GM18508 (cell line): Measurements from ENCODE around the gene RSPO4.

Experiments
- ATAC-seq: cut with Tn5 transposase; IDR thresholded peaks from one replicate; pipeline ENCODE4 v1.9.1; 2021; ENCODE audit warnings: moderate number of reproducible peaks; ENCODE audit not compliant: insufficient read depth, unreplicated experiment

The RSPO4 gene

DNA sequence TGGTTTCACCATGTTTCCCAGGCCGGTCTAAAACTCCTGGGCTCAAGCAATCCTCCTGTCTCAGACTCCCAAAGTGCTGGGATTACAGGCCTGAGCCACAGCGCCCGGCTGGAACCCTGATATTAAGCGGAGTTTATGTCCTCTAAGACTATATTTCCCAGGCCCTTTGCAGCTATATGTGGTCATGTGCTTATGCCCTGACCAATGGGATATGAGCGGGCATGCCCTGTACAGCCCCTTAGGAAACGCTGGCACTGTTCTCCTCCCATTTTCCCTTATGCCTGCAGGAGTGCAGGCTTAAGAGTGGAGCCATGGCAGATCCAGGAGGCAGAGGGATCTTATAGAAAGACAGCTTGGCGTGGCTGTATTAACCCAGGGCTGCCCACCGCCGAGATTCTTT lies 29.9 kb downstream of the RSPO4 start:
- no peak for ATAC-seq

DNA sequence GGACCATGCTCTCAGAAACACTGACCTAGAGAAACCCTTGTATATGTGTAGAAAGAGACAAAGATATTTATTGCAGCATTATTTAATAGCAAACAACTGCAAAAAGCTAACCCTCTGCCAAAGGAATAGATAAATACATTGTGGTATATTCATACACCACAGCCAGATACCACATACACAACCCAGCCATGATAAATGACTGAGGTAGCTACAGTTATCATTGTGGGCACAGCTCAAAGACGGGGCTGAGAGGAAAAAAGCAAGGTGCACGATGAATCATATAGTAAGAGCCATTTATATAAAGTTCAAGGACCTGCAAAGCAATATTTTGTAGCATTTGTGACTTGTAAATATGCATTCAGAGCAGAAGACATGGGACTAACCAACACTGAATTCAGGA lies 30.8 kb downstream of the RSPO4 start:
- no peak for ATAC-seq

DNA sequence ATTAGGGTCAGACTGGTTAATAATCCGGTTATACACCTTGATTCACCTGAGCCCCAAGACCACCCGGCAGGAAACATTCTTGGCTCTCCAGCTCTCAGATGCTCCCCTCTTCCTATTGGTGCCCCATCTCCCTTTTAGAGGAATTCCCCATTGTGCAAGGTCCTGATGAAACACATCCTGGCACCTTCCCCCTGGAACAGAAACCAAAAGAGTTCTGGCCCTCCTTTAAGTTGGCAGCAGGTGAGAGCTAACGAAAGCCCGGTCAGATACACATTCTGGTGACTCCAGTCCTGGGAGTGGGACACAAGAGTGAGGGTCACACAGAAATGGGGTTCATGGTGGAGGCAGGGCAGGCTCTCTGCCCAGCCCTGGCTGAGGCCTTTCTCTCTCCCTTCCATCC lies 32.2 kb downstream of the RSPO4 start:
- no peak for ATAC-seq

DNA sequence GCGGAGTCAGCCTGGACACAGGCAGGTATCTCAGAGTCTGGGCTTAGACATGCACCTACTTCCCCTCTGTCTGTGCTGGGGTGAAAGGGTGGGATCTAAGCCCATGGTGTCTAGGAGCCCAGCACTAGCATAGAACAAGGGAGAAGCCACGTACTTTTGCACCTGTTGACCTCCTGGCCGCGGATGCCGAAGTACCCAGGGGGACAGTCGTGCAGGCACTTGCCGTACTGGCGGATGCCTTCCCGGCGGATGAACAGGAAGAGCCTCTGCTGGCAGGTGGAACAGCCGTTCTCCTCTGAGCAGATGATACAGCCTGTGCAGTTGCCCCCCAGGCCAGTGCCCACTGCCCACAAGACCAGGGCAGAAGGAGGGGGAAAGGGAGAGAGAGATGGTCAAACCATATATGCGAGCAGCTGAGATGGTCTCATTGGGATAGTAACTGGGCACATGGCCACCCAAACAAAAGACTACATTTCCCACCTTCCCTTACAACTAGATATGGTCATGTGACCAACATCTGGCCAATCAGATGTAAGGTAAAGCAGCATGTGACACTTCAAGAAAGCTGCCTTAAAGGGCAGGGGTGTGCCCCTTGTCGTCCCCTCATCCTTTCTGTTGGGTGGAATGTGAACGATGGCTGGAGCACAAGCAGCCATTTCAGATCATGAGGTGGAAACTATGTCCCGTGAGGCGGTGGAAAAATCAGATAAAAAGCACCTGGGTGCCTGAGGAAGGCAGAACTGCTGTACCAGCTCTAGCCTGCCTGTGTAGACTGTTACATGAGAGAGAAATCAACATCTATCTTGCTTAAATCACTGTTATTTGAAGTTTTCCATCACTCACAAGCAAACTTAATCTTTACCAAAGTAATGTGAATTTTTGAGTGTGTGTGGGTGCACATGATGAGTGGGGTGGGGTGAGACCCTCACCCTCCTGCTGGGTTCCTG lies 34.0 kb downstream of the RSPO4 start:
- ATAC-seq: no peak

DNA sequence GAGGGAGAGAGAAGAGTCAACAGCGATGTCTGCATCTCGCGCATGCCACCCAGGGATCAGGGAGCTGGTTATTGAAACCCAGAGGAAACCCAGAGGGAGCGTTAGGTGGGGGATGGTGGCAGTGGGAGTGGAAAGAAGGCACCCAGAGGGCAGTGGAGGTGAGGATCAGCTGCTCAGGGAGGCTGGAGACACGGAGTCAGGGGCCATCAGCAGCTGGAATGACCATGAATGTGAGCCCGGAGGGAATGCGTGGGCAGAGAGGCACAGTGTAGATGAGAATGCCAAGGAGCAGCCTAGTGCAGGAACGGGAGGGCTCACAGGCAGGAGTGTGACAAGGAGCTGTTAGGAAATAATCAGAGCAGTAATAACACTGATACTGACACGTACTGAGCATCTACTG lies 36.2 kb downstream of the RSPO4 start:
- no peak for ATAC-seq

DNA sequence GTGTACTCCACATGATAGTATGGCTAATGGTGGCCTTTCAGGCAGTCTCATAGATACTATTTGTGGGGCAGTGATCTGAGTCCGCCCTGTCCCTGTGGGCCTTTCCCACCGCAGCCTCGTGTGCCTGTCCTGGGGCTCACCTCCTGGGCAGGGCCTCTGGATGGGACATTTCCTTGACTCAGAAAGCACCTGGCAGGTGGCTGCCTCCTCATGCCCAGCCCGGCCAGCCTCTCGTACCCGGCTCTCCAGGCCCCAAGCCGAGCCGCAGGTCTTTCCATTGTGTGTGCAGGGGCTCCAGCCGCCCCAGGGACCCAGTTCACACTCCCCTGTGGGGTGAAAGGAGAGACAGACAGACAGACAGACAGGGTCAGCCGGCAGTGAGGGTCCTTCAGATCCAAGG lies 38.3 kb downstream of the RSPO4 start:
- no peak for ATAC-seq

DNA sequence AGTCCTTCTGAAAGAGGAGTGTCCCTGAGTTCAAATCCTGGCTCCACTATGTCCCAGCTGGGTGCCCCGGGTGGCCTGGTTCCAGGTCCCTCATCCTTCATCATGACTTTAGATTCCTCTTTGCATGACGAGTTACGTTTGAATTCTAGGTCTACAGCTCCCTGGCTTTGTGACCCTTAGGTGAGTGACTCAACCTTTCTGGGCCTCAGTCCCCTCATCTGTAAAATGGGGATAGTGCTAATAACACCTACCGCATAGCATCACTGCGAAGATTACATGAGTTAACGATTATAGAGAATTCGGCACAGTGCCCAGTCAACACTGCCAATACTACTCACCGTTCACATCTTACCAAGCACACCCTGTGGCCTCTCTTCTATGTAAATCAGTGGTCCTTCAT lies 39.4 kb downstream of the RSPO4 start:
- ATAC-seq: no peak

DNA sequence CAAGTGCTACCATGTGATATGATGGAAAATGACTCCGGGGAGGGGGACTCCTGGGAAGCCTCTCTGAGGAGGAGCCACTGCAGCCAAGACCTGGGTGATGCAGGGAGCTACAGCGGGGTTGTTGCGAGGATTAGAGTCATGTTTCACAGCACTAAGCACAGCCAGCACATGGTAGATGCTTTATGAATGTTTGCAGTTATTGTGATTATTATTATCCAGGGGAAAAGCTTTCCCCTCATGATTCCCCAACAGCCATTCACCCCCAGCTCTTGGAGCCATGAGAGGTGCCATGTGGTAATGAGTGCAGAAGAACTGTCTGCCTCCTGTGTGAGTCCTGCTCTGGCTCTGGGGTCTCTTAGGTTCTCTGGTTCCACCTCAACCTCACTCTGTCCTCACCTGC lies 39.9 kb downstream of the RSPO4 start:
- ATAC-seq: no peak

DNA sequence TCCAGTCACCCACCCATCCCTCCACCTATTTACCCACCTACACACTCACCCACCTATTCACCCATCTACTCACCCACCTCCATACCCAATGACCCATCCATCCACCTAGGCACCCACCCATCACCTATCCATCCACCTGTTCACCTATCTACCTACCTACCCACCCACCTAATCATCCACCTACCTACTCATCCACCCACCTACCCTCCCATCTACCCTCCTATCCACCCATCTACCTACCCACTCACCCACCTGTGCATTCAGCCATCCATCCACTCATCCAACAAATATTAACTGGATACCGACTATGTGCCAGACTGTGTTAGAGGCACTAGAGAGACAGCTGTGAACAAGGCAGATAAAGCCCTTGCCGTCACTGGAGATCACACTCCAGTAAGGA lies 40.3 kb downstream of the RSPO4 start:
- no peak for ATAC-seq

DNA sequence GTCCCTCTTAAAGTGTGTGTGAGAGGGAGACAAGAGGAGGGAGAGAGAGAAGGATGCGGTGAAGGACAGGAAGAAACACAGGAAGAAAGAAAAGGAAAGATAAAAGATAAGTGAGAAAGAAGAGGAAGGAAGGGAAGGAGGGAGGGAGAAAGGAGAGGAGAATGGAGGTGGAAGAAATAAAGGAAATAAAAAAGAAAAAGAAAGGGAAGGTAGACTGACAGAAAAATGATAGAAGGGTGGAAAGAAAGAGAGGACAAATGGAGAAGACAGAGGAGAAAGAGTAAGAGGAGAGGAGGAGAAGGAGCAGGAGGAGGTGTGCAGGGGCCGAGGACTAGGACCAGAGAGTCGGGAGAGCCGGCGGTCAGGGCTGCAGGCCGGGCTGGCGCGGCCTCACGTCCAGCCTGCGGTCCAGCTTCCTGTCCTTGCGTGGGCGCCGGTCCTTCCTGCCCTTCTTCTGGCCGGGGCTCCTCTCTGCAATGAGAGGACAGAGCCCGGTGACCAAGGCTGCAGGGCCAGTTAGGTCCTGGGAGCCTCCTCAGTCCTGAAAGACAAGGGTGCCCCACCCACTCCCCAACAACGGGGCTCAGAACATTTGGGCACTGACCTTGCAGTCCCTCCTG lies 42.0 kb downstream of the RSPO4 start:
- ATAC-seq: no peak

DNA sequence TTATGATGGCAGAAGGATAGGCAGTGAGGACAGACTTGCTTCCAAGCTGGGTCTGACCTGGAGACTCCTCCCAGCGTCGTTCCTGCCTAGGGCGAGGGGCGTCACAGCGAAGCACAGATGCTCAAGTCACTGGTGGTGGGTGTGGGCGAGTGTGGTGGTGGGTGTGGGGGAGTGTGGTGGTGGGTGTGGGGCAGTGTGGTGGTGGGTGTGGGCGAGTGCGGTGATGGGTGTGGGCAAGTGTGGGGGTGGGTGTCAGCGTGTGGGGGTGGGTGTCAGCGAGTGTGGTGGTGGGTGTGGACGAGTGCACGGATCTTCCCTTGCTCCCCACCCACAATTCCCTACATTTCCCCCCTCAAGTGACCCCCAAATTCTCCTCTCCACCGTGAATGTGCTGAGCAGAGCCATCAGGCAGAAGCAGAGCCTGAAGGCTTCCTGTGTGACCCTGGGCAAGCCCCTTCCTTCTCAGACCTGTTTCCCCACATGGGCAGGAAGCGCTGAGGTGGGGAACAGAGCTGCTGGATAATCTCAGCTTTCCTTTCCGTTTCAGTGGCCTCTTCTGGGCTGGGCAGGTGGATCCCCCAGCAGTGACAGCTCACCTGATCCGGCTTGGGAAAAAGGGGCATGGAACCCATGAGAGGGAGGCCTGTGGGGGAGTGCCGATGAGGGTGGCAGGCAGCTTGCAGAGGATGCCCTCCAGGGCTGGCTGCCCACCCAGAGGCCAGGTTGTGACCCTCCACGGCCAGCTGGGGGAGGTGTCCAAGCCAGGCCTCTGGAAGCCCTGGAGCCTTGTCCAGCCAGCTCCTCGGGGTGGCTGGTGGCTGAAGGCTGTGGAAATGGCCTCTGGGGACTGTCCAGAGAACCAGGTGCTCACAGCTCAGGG lies 42.9 kb downstream of the RSPO4 start:
- no peak for ATAC-seq

DNA sequence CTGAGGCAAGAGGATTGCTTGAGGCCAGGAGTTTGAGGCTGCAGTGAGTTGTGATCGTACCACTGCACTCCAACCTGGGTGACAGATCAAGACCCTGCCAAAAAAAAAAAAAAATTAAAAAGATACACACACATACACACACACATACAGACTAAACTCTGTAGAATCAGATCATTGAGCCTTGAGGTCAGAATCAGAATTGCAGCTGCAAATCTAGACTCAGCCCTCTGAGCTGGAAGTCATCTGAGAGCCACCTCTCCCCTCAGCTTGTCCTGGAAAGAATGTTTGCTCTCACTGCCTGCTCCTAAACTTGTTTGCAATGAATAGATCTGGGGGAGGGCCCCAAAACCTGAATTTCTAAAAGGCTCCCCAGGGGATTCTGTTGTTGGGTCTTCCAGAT lies 44.6 kb downstream of the RSPO4 start:
- no peak for ATAC-seq

DNA sequence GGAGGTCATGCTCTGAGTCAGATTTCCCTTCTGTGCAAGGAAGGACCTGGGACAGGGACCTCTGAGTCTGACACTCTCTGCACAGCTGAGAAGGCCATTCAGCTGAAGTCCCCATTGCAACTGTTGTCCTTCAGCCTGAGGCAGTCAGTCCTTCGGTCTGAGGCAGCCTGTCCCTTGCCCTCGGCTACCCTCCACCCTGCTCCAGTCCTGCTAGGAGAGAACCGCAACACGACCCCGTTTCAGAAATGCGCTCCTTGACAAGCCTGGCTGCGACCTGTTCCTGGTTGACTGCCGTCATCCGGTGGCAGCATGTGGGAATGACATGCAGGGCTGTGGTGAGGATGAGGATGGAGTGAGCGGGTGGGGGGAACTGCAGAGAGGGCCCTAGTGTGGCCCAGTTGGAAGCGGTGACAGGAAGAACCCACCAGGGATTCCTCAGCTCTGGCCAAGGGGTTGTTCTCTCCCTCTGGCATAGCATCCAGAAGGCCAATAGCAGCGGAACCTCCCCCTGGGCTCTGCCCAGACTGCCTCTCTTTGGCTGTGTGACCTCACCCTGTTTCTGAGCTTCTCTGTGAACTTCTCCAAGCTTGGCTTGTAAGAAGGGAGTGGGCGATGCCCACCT lies 45.7 kb downstream of the RSPO4 start:
- ATAC-seq: no peak

DNA sequence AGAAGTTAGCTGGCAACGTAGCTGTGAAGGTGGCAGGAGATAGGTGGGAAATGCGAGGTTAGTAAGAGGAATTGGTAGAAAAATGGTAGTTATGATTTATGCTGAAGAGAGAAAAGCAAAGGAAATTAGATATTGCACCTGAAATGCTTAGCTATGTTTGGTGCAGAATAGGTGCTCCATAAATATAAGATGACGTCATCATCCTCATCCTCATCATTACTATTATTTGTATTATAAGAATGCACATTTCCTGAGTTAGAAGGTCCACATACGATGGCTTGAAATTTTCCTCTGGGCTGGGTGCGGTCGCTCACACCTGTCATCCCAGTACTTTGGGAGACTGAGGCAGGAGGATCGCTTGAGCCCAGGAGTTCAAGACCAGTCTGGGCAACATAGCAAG lies 46.5 kb downstream of the RSPO4 start:
- no peak for ATAC-seq

DNA sequence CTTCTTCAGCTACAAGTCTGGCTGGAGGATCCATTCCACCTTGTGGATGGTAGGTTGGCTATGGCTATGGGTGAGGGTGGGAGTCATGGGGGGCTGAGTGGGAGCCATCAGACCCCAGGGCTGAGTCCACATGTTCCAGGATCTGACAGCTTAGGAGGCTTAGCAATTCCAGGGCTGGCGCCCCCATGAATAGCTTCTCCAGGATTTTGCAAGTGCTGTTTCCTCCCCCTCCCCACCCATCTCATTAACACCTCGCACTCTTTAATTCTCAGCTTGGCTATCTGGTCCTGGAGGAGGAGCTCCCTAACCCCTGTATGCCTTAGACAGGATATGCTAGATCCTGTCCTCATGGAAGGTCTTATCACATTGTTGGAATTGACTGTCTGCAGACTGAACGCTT lies 47.0 kb downstream of the RSPO4 start:
- ATAC-seq: no peak

DNA sequence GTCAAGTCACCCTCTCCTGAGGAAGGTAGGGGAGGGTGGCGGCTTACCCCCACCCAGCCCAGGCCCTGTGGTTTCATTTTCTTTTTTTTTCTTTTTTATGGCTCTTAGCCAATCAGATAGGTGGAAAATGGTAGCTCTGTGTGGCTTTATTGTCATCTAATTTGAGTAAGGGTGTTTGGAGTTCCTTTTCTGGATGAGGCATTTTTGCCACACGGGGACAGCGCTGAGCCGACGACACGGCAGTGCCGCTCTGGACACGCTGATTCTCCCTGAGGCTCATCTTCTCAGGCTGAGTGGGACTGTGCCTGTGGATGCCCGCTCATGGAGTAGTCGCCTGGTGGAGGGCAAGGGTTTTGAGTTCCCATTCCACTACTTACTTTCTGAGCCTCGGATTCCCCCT lies 48.4 kb downstream of the RSPO4 start:
- no peak for ATAC-seq

DNA sequence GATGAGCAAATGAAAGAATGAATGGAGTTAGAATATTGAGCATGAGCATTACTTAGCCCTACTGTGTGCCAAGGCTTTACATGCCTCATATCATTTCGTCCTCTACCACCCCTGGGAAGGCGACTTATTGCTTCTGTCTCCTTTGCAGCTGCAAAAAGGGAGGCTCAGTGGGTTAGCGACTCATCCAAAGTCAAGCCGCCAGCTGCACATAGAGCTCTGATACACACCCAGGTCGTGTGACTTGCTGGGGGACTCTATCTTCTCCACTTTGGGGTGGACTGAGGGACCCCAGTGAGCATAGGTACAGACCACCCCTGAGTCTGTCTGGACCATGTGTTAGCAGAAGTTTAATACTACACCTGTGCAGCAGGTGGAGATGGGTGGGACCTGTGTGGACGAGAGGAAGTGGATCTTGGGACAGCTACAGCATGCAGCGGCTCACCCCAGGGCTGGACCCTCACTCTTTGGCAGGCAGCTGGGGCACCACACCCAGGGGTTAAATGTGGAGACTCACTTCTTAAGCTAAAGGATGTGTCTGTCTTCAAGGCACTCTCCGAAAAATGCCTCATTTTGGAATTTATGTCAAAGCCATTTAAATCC lies 49.8 kb downstream of the RSPO4 start:
- no peak for ATAC-seq

DNA sequence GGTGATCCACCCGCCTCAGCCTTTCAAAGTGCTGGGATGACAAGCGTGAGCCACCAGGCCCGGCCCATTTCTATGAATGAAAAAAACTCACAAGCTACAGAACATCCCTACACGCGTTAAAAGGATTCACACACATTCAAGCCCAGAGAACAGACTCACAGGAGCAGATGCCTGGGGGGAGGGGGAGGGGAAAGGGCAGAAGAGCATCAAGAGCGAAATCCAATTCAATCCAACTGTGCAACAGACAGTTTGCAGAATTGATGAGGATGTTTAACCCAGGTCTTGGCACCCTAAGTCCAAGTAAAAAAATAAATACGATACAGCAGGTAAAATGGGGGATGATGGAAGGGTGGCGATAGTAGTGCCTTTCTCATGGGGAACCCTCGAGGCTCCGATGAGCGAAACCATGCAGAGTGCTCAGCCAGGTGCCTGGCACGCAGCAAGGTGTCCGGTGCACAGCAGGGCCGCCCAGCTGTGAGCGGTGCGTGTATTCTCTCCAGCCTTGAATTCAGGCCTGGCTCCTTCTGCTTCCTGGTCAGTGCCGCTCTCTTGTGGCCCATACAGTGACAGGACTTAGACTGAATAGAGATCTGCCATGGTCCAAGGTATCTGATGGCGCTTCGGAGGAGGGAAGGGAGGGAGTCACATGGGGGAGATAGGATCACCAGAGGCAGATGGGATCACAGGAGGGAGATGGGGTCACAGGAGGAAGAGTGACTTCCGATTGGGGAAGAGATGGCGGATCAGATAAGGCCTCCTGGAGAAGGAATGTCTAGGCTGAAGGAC lies 50.5 kb downstream of the RSPO4 start:
- ATAC-seq: no peak

DNA sequence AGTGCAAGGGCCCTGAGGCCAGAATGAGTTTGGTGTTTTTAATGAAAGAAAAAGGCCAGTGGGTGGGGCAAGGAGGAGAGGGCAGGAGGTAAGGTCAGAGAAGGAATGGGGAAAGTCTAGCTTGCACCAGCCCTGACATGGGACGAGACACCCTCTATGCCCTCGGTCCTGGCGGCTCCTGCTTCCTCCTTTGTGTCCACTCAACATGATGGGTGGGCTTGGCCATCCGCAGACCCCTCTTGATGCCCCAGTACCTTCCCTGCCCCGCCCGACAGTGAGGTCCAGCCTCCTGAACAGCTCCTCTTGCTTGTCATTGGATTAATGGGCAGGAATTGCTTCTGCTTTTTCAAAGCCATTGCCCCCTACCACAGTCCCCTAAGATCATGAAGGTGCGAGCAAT lies 52.4 kb downstream of the RSPO4 start:
- no peak for ATAC-seq
